ENCODE measurements around the gene BTBD9.

DNA sequence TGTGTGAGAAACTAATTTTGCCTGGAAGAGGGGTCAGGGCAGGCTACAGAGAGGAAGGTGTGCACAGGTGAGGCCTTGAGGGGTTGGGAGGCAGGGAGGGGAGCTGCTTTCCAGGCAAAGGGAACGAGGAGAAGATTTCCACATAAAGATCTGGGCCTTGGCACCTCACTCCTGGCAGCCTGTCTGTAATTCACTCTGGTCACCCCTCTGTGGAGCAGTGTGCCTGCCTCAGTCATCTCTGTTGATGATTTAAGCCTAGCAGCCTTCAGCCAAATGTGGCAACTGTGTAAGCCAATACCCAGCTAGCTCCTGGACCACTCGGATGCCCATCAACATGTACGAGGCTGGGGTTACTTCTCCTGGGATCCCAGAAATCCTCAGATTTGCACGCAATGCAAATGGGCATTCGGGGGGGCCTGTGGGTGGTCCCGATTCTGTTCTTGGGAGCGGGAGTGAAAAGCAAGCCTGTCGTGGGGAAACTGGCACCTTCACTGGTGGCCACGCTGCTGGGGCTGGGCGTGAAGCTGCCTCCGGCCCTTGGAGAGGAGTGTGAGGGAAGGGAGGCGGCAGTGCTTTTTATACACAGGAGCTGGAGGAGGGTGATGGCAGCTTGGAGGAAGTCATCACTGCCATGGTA is 459.8 kb downstream of the BTBD9 start:
- TF ChIP-seq, protein P1, sequence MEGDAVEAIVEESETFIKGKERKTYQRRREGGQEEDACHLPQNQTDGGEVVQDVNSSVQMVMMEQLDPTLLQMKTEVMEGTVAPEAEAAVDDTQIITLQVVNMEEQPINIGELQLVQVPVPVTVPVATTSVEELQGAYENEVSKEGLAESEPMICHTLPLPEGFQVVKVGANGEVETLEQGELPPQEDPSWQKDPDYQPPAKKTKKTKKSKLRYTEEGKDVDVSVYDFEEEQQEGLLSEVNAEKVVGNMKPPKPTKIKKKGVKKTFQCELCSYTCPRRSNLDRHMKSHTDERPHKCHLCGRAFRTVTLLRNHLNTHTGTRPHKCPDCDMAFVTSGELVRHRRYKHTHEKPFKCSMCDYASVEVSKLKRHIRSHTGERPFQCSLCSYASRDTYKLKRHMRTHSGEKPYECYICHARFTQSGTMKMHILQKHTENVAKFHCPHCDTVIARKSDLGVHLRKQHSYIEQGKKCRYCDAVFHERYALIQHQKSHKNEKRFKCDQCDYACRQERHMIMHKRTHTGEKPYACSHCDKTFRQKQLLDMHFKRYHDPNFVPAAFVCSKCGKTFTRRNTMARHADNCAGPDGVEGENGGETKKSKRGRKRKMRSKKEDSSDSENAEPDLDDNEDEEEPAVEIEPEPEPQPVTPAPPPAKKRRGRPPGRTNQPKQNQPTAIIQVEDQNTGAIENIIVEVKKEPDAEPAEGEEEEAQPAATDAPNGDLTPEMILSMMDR (IDR thresholded peaks at IDR 0.05): no peak
- TF ChIP-seq POLR2A (IDR thresholded peaks at IDR 0.05): no peak

Measured in lower leg skin (tissue), 3 donors.